ENCODE measurements around the gene LMO4. TPM values are rescaled to one million over a fixed set of nuclear protein-coding genes. Genes with fewer than 3 reads are reported as not detected.
A peak's percentile ranks its signal among the peaks of the same experiment; 100 is the strongest.

The LMO4 gene
- total RNA-seq, 1 donor from 2014 or later = 37.1 TPM

GRCh38 chr1:87327376-87328271 lies 1.1 kb upstream of the LMO4 start:
- peaks cover 39% of the 10 kb centered on the region for H3K4me1 Mint-ChIP-seq
- TF ChIP-seq, protein P1, sequence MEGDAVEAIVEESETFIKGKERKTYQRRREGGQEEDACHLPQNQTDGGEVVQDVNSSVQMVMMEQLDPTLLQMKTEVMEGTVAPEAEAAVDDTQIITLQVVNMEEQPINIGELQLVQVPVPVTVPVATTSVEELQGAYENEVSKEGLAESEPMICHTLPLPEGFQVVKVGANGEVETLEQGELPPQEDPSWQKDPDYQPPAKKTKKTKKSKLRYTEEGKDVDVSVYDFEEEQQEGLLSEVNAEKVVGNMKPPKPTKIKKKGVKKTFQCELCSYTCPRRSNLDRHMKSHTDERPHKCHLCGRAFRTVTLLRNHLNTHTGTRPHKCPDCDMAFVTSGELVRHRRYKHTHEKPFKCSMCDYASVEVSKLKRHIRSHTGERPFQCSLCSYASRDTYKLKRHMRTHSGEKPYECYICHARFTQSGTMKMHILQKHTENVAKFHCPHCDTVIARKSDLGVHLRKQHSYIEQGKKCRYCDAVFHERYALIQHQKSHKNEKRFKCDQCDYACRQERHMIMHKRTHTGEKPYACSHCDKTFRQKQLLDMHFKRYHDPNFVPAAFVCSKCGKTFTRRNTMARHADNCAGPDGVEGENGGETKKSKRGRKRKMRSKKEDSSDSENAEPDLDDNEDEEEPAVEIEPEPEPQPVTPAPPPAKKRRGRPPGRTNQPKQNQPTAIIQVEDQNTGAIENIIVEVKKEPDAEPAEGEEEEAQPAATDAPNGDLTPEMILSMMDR (IDR thresholded peaks at IDR 0.05) = no peak
- intact Hi-C loops (cut with micrococcal nuclease) = loop anchor here (1.0 to 5.0 kb wide), 17 partner anchors 122 to 1620 kb away; partner anchors contain the start of genes GTF2B, HS2ST1, ODF2L and PKN2
- H3K4me3 Mint-ChIP-seq = peak overlapping the region; percentile 92
- peak overlapping the region; percentile 92 for H3K27ac Mint-ChIP-seq
- no peaks in the 10 kb centered on the region for H3K27me3 Mint-ChIP-seq
- ATAC-seq (ENCODE audit: low read depth) = no peak
- ChIA-PET CTCF (interaction anchor here (1.0 to 6.9 kb wide), 3 partner anchors 9 to 626 kb away, joined by 4 to 82 read pairs (median 9); partner anchors contain the start of gene SH3GLB1), POLR2A (interaction anchor here (0.7 to 3.0 kb wide), 14 partner anchors 9 to 1356 kb away, joined by 3 to 23 read pairs (median 10); partner anchors contain the start of genes HS2ST1, ODF2L, PKN2 and SELENOF)
- no peak for DNase-seq
- H3K9me3 Mint-ChIP-seq = no peaks in the 10 kb centered on the region
- H3K36me3 Mint-ChIP-seq (ENCODE audit: low read depth) = peaks cover 12% of the 10 kb centered on the region

GRCh38 chr1:87329051-87329525 lies 408 bp downstream of the LMO4 start:
- no peak for ATAC-seq (ENCODE audit: low read depth)
- TF ChIP-seq, protein P1 (IDR thresholded peaks at IDR 0.05) = no peak
- CTCF ChIA-PET = interaction anchor here (0.9 to 3.7 kb wide), 3 partner anchors 34 to 625 kb away, joined by 3 to 18 read pairs (median 3); no protein-coding TSS in a partner anchor

DNA sequence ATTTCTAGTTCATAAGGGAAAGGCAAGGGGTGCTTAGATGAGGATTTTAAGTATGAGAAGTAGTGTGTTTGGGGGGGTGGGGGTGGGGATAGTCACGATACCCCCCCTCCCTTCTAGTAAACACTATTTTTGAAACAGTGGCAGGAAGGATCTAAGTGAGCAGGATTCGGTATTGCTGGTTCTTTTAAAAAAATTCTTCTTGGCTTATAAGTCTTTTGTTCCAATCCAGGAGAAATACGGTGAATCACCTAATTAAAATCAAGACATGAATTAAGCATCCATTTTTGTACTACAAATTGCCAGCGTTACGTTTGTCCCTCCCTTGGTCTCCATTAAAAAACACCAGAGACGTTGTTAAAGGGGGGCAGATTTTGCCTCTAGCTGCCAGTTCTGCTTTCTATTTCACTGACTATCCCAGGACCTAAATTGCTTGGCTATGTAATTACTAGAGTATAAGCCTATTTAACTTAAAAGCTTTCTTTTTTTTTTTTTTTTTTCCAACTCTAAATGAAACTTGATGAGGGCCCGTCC lies 911 bp downstream of the LMO4 start:
- POLR2A ChIA-PET = interaction anchor here (0.5 to 3.0 kb wide), 15 partner anchors 12 to 1981 kb away, joined by 4 to 23 read pairs (median 5); partner anchors contain the start of genes HS2ST1, SELENOF and SH3GLB1
- DNase-seq (no peak), ATAC-seq (ENCODE audit: low read depth) (no peak)
- Mint-ChIP-seq H3K4me1 (peaks cover 59% of the 10 kb centered on the region), H3K36me3 (ENCODE audit: low read depth) (peaks cover 14% of the 10 kb centered on the region), H3K27me3 (no peaks in the 10 kb centered on the region), H3K4me3 (peak overlapping the region; percentile 95), H3K27ac (peak overlapping the region; percentile 97), H3K9me3 (no peaks in the 10 kb centered on the region)
- TF ChIP-seq, protein P1 (IDR thresholded peaks at IDR 0.05) = no peak
- CTCF ChIA-PET = interaction anchor here (0.6 to 3.7 kb wide), 4 partner anchors 15 to 624 kb away, joined by 3 to 18 read pairs (median 3); no protein-coding TSS in a partner anchor
- intact Hi-C loops (cut with micrococcal nuclease) = loop anchor here (2.0 to 10.0 kb wide), 13 partner anchors 173 to 1622 kb away; partner anchors contain the start of genes GTF2B, ODF2L and ZNHIT6

More at GRCh38 chr1:87329051-87329525, 408 bp downstream of the LMO4 start:
- H3K36me3 Mint-ChIP-seq (ENCODE audit: low read depth) = peaks cover 14% of the 10 kb centered on the region
- POLR2A ChIA-PET = interaction anchor here (0.5 to 3.0 kb wide), 21 partner anchors 8 to 1982 kb away, joined by 3 to 23 read pairs (median 7); partner anchors contain the start of genes HS2ST1, PKN2, SELENOF and SH3GLB1
- peak overlapping the region; percentile 97 for H3K27ac Mint-ChIP-seq
- H3K27me3 Mint-ChIP-seq = no peaks in the 10 kb centered on the region
- H3K9me3 Mint-ChIP-seq = no peaks in the 10 kb centered on the region
- peak overlapping the region; percentile 95 for H3K4me3 Mint-ChIP-seq
- intact Hi-C loops (cut with micrococcal nuclease) = loop anchor here (2.0 to 5.0 kb wide), 11 partner anchors 173 to 1622 kb away; partner anchors contain the start of genes GTF2B, ODF2L and ZNHIT6
- H3K4me1 Mint-ChIP-seq = peaks cover 54% of the 10 kb centered on the region
- peak; percentile 48 for DNase-seq

GRCh38 chr1:87330057-87330884 lies 1.6 kb downstream of the LMO4 start:
- H3K4me3 Mint-ChIP-seq = peak overlapping the region; percentile 95

More at GRCh38 chr1:87330057-87330884, 1.6 kb downstream of the LMO4 start:
- Mint-ChIP-seq H3K9me3 (no peaks in the 10 kb centered on the region), H3K27me3 (no peaks in the 10 kb centered on the region), H3K36me3 (ENCODE audit: low read depth) (peaks cover 14% of the 10 kb centered on the region), H3K4me1 (peaks cover 62% of the 10 kb centered on the region), H3K27ac (peak overlapping the region; percentile 97)
- intact Hi-C loops (cut with micrococcal nuclease) = loop anchor here (5.0 to 10.0 kb wide), 2 partner anchors 275 to 468 kb away; no protein-coding TSS in a partner anchor
- ChIA-PET CTCF (interaction anchor here (0.6 to 3.7 kb wide), 3 partner anchors 14 to 623 kb away, joined by 3 to 18 read pairs (median 3); no protein-coding TSS in a partner anchor), POLR2A (interaction anchor here (0.5 to 3.0 kb wide), 10 partner anchors 12 to 1353 kb away, joined by 4 to 15 read pairs (median 4); partner anchors contain the start of genes HS2ST1, SELENOF and SH3GLB1)
- ATAC-seq (ENCODE audit: low read depth) = no peak
- TF ChIP-seq, protein P1 (IDR thresholded peaks at IDR 0.05) = no peak
- no peak for DNase-seq
